WERI-Rb-1 (cell line): Measurements from ENCODE around the gene MYADML2.

Source experiments
- DNase-seq: peaks from one replicate; pipeline ENCODE4 v3.0.0-alpha.2; 2020
- H3K27ac ChIP-seq: fragments of 250-450 bp; sonication (Bioruptor Pico); 2 replicates; pipeline ENCODE4 v1.5.1; 2020; ENCODE audit warnings: mild to moderate bottlenecking, moderate library complexity
- H3K27me3 ChIP-seq: fragments of 250-450 bp; sonication (Bioruptor Pico); 2 replicates; pipeline ENCODE4 v1.5.1; 2021; ENCODE audit warnings: mild to moderate bottlenecking, low read depth, moderate library complexity; ENCODE audit not compliant: insufficient read depth, severe bottlenecking
- H3K36me3 ChIP-seq: fragments of 250-450 bp; sonication (Bioruptor Pico); 2 replicates; pipeline ENCODE4 v1.5.1; 2020; ENCODE audit warnings: mild to moderate bottlenecking, moderate library complexity
- H3K4me3 ChIP-seq: 2 replicates; pipeline ENCODE4 v1.5.1; 2011; ENCODE audit warnings: low read depth, mild to moderate bottlenecking, control low read depth, low read length
- H3K9me3 ChIP-seq: fragments of 250-450 bp; sonication (Bioruptor Pico); 2 replicates; pipeline ENCODE4 v1.5.1; 2021; ENCODE audit warnings: mild to moderate bottlenecking, moderate library complexity; ENCODE audit not compliant: severe bottlenecking
- CTCF ChIP-seq: IDR thresholded peaks from 2 replicates; pipeline ENCODE4 v1.5.1; 2011; ENCODE audit warnings: low read depth, mild to moderate bottlenecking, control low read depth, inconsistent platforms, low read length

The MYADML2 gene

GRCh38 chr17:81905424-81905875 is 41.6 kb downstream of the MYADML2 start:
- Histone ChIP-seq H3K36me3 (peaks cover 55% of the 10 kb centered on the region), H3K27ac (no peak overlapping the region)

GRCh38 chr17:81904600-81905423 is 42.2 kb downstream of the MYADML2 start:
- Histone ChIP-seq H3K36me3 (peaks cover 61% of the 10 kb centered on the region), H3K27ac (no peak overlapping the region), H3K4me3 (no peak overlapping the region), H3K9me3 (no peaks in the 10 kb centered on the region), H3K27me3 (no peaks in the 10 kb centered on the region)
- TF ChIP-seq CTCF, result no peak
- no peak for DNase-seq

More at GRCh38 chr17:81905424-81905875, 41.6 kb downstream of the MYADML2 start:
- H3K9me3 ChIP-seq, result no peaks in the 10 kb centered on the region
- no peak for DNase-seq
- H3K27me3 ChIP-seq, result no peaks in the 10 kb centered on the region
- H3K4me3 ChIP-seq, result no peak overlapping the region
- no peak for TF ChIP-seq CTCF

GRCh38 chr17:81903896-81904599 is 43.0 kb downstream of the MYADML2 start:
- Histone ChIP-seq H3K4me3 (no peak overlapping the region), H3K36me3 (peaks cover 66% of the 10 kb centered on the region), H3K27ac (no peak overlapping the region), H3K9me3 (no peaks in the 10 kb centered on the region), H3K27me3 (no peaks in the 10 kb centered on the region)
- TF ChIP-seq CTCF, result no peak
- DNase-seq, result no peak

DNA sequence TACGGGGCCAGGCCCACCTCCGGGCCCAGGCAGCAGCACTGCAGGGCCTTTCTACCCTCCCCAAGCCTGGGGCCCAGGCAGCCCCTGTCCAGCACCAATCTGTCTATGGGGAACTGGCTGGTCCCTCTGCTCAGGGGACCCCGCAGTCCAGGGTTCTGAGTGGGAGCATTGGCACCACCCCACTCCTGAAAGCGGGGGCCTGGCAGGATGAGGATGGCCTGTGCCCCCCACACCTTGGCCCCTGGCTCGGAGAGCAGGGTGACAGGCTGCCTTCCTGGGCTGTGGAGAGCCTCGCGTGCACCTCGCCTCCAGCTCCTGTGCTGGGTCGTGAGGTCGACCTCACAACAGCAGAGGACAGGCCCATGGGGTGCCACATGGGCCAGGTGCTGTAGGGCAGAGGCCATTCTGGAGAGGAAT is 43.6 kb downstream of the MYADML2 start:
- no peak for TF ChIP-seq CTCF
- H3K27ac ChIP-seq, result no peak overlapping the region
- H3K27me3 ChIP-seq, result no peaks in the 10 kb centered on the region
- no peak for DNase-seq
- H3K36me3 ChIP-seq, result peaks cover 66% of the 10 kb centered on the region
- no peak overlapping the region for H3K4me3 ChIP-seq
- H3K9me3 ChIP-seq, result no peaks in the 10 kb centered on the region

- Histone ChIP-seq H3K36me3 (peaks cover 66% of the 10 kb centered on the region), H3K27me3 (no peaks in the 10 kb centered on the region), H3K9me3 (no peaks in the 10 kb centered on the region), H3K4me3 (no peak overlapping the region), H3K27ac (no peak overlapping the region)
- no peak for DNase-seq
- TF ChIP-seq CTCF, result no peak
These were observed 44.2 kb downstream of the MYADML2 start for GRCh38 chr17:81902653-81903414.
